Ovary (tissue), 9 donors: ENCODE data around the gene CD244. TPM values are rescaled to one million over a fixed set of nuclear protein-coding genes. Genes with fewer than 3 reads are reported as not detected.
"Not testable (repeated sequence)": the region's sequence is repeated elsewhere in the genome, so short reads cannot be mapped to it uniquely, and the experiment has no call there.

Experiments
- DNase-seq, 5 donors: peaks; one replicate each; pipeline ENCODE4 v3.0.0-alpha.2; 2019 to 2020
- H3K27ac ChIP-seq, 2 donors: fragments of 200-600 bp; one replicate each; pipeline versions ENCODE4 v1.5.1 to v1.8.0; 2019 to 2022
- H3K27me3 ChIP-seq: fragments of 200-600 bp; one replicate; pipeline ENCODE4 v1.8.0; 2022
- H3K36me3 ChIP-seq: fragments of 200-600 bp; sonication (generic); one replicate; pipeline ENCODE4 v1.5.1; 2019
- H3K4me1 ChIP-seq: one replicate; pipeline ENCODE4 v1.8.1; 2013; ENCODE audit warnings: mild to moderate bottlenecking, moderate library complexity; ENCODE audit not compliant: insufficient read depth
- H3K4me3 ChIP-seq: fragments of 200-600 bp; sonication (generic); one replicate; pipeline ENCODE4 v1.5.1; 2017
- H3K9me3 ChIP-seq, 2 donors: fragments of 200-600 bp in 1 of 2; sonication (generic) in 1 of 2; one replicate each; pipeline versions ENCODE4 v1.5.1 to v1.8.1; 2013 to 2019; ENCODE audit warnings: mild to moderate bottlenecking in 1 of 2, moderate library complexity in 1 of 2
- EP300 ChIP-seq: sonication (generic); formaldehyde crosslinking; IDR thresholded peaks from one replicate; pipeline ENCODE4 v1.6.1; 2017; ENCODE audit warnings: antibody characterized with exemption
- POLR2A ChIP-seq: fragments of 450-650 bp; IDR thresholded peaks from one replicate; pipeline ENCODE4 v1.6.1; 2017; ENCODE audit warnings: antibody characterized with exemption, mild to moderate bottlenecking, moderate library complexity
- WGBS, 3 donors: extraction: QIAGEN DNeasy Blood & Tissue Kit in 1 of 3; methylation state at CpG; one replicate each; pipeline versions ENCODE4 v1.1.5 to v1.1.7; 2013 to 2017; 5-methylcytosine and 5-hydroxymethylcytosine counted together
- intact Hi-C, 4 donors: fragments of 100-400 bp; cut with DNase I; formaldehyde crosslinking; loops; one replicate each; pipeline versions ENCODE4 v1.11.0 to v1.15.1; 2022 to 2023
- polyA plus RNA-seq, 2 donors: library from polyadenylated mRNA; stranded (reverse); fragments of 200-250 nt in 1 of 2; fragments of 350-450 nt in 1 of 2; fragmentation: Illumina TruSeq in 1 of 2; extraction: RNeasy Lipid Tissue Mini Kit (QIAGEN cat#74804) in 1 of 2; gene quantifications; one replicate each; pipeline ENCODE4 v1.2.3, GENCODE V29; 2013 to 2014
- total RNA-seq, 7 donors: library from RNA; depleted of rRNA in 2 of 7; stranded (reverse); fragments of >200 nt in 2 of 7; fragmentation: NEBNext Ultra II Directional in 3 of 7; extraction: Animal tissue kit (Norgen Biotek cat#: 25700) in 3 of 7; gene quantifications; one replicate each; pipeline versions ENCODE4 v1.1.0 to v1.2.4, GENCODE V29; 2016 to 2023
- TF ChIP-seq, protein P1 (sequence below), 3 donors: fragments of 450-650 bp in 2 of 3; fragments of 200-600 bp in 1 of 3; IDR thresholded peaks; one replicate each; pipeline versions ENCODE4 v1.5.1 to v1.8.0; 2016 to 2022; ENCODE audit warnings: antibody characterized with exemption in 3 of 3, mild to moderate bottlenecking in 1 of 3
- donor health status: DM: no; HTN: no; CAD: no; lungs with moderate emphysema.
- donor health status: DM: no; HTN: no; CAD: no.
- donor health status: Bipolar disorder and iron deficiency.
- donor health status: DM: yes; HTN: yes; CAD: no.
- donor health status: DM: no; HTN: no; CAD: no.
- donor health status: DM: yes; HTN: yes; CAD: no.

Gene CD244
- total and polyA plus RNA-seq, 9 donors = 0.45 to 3.1 (median 0.60) TPM

DNA sequence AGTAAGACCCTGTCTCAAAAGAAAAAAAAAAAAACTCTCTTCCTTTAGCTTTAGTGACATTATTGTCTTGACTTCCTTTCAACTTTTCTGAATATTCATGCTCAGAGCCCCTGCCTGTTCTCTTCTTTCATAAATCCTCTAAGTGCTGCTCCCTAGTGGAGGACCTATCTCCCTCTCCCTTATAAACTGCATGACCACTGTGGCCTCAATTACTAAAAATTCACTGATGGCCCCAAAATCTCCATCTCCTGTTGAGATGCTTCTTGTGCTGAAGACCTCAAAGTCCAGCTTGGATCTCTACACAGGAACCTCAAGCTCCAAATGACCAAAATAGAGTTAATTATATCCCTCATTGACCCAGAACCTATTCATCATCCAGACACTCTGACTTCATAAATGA lies 14.5 kb upstream of the CD244 start:
- H3K4me3 ChIP-seq = no peak overlapping the region
- H3K27ac ChIP-seq = no peak overlapping the region
- H3K36me3 ChIP-seq = no peaks in the 10 kb centered on the region
- intact Hi-C loops = no loop called here
- H3K9me3 ChIP-seq = no peaks in the 10 kb centered on the region
- peaks cover 5% of the 10 kb centered on the region for H3K4me1 ChIP-seq
- no peak for DNase-seq
- no peaks in the 10 kb centered on the region for H3K27me3 ChIP-seq
- TF ChIP-seq POLR2A = no peak
- TF ChIP-seq EP300 = no peak
- TF ChIP-seq, protein P1, sequence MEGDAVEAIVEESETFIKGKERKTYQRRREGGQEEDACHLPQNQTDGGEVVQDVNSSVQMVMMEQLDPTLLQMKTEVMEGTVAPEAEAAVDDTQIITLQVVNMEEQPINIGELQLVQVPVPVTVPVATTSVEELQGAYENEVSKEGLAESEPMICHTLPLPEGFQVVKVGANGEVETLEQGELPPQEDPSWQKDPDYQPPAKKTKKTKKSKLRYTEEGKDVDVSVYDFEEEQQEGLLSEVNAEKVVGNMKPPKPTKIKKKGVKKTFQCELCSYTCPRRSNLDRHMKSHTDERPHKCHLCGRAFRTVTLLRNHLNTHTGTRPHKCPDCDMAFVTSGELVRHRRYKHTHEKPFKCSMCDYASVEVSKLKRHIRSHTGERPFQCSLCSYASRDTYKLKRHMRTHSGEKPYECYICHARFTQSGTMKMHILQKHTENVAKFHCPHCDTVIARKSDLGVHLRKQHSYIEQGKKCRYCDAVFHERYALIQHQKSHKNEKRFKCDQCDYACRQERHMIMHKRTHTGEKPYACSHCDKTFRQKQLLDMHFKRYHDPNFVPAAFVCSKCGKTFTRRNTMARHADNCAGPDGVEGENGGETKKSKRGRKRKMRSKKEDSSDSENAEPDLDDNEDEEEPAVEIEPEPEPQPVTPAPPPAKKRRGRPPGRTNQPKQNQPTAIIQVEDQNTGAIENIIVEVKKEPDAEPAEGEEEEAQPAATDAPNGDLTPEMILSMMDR (IDR thresholded peaks at IDR 0.05) = no peak

DNA sequence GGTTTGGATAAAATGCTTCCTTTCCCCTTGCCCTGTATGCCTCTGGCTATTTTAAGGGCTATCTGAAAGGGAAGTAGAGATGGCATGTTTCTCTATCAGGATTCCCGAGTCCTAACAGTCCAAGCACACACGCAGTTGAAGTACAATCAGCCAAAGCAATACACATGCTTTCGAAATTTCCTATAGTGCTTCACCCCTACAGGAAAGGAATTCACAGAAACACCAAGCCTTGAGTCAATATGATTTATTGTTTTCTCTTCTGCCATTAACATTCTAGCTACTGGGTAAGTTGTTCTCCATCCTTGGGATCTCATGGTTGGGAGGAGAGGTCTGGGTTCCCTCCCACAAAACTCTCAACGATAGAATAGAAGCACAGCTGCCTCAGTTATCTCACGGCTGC lies 13.6 kb upstream of the CD244 start:
- intact Hi-C loops = no loop called here
- H3K4me1 ChIP-seq = peaks cover 5% of the 10 kb centered on the region
- WGBS, 3 donors = 37 to 53% (median 44%) methylated on average over 5 of the region's 5 CpGs
- no peaks in the 10 kb centered on the region for H3K36me3 ChIP-seq
- no peaks in the 10 kb centered on the region for H3K9me3 ChIP-seq
- H3K27ac ChIP-seq = no peak overlapping the region
- no peak overlapping the region for H3K4me3 ChIP-seq
- no peaks in the 10 kb centered on the region for H3K27me3 ChIP-seq
- TF ChIP-seq POLR2A (no peak), EP300 (no peak)
- TF ChIP-seq, protein P1 (IDR thresholded peaks at IDR 0.05) = no peak
- DNase-seq = no peak

DNA sequence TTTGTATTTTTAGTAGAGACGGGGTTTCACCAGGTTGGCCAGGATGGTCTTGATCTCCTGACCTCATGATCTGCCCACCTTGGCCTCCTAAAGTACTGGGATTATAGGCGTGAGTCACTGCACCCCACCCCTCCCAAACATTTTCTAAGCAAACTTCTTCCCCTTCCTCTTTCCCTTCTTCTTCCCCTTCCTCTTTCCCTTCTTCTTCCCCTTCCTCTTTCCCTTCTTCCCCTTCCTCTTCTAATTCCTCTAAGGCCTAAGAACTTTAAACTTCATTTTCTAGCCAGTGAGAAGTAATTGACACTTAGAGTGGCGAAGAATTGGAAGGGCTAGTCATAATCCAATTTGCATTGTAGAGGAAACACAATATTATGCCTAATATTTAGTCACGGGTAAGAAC lies 12.9 kb upstream of the CD244 start:
- 72 to 98% (median 83%) methylated on average over 4 of the region's 4 CpGs for WGBS, 3 donors
- intact Hi-C loops, H3K36me3 ChIP-seq, H3K27me3 ChIP-seq, H3K9me3 ChIP-seq, H3K4me1 ChIP-seq, H3K4me3 ChIP-seq, H3K27ac ChIP-seq, DNase-seq: not testable (repeated sequence)

DNA sequence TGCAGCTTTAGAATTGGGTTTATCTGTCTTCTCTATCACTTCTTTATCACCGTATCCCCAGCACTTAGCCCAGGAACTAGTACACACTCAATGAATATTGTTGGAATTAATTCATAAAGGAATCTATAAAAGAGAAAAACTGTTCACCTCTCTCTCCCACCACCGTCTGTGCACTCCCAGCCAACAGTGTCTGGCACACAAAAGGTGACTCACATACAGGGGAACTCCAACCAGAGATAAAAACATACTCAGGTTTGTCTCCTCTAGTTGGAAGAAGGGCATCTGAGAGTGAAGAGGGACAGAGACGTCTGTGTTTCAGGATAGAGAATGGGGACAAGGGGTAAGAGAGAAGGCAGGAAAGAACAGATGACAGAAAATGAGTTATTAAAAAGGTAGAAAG lies 12.2 kb upstream of the CD244 start:
- peaks cover 5% of the 10 kb centered on the region for H3K4me1 ChIP-seq
- H3K36me3 ChIP-seq = no peaks in the 10 kb centered on the region
- intact Hi-C loops = no loop called here
- H3K4me3 ChIP-seq = no peak overlapping the region
- DNase-seq = no peak
- H3K27ac ChIP-seq = no peak overlapping the region
- H3K27me3 ChIP-seq = no peaks in the 10 kb centered on the region
- no peaks in the 10 kb centered on the region for H3K9me3 ChIP-seq
- TF ChIP-seq POLR2A (no peak), EP300 (no peak)
- TF ChIP-seq, protein P1 (IDR thresholded peaks at IDR 0.05) = no peak
- WGBS, 3 donors = 76 to 78% (median 77%) methylated on average over 3 of the region's 3 CpGs

DNA sequence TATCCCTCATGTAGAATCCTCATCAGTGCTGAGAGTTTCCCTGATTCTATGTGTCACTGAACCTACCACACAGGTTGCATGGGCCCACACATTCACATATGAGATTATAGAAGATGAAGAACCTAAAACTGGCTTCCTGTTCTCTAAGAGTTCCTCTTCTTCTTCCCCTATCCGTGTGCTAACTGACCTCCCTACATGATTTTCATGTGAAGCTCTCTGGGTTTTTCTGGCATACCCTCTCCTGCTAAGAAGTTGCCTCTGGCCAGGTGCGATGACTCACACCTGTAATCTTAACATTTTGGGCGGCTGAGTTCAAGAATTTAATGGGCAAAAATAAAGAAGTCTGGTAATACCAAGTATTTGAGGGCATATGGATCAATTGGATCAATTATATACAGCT lies 5.5 kb upstream of the CD244 start:
- WGBS, 3 donors = 72 to 80% (median 76%) methylated on average over 3 of the region's 3 CpGs
- intact Hi-C loops = no loop called here
- Histone ChIP-seq H3K4me3 (no peak overlapping the region), H3K27ac (no peak overlapping the region), H3K9me3 (no peaks in the 10 kb centered on the region), H3K27me3 (no peaks in the 10 kb centered on the region), H3K36me3 (no peaks in the 10 kb centered on the region), H3K4me1 (peaks cover 9% of the 10 kb centered on the region)
- TF ChIP-seq EP300 = no peak
- TF ChIP-seq POLR2A = no peak
- DNase-seq = no peak

DNA sequence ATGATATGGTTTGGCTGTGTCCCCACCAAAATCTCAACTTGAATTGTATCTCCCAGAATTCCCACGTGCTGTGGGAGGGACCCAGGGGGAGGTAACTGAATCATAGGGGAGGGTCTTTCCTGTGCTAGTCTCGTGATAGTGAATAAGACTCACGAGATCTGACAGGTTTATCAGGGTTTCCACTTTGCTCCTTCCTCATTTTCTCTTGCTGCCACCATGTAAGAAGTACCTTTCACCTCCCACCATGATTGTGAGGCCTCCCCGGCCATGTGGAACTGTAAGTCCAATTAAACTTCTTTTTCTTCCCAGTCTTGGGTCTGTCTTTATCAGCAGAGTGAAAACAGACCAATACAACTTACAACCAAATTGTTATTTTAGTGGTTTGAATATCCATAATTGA lies 5.0 kb upstream of the CD244 start:
- H3K36me3 ChIP-seq, intact Hi-C loops, H3K4me1 ChIP-seq, H3K9me3 ChIP-seq, DNase-seq, H3K4me3 ChIP-seq, H3K27me3 ChIP-seq, H3K27ac ChIP-seq: not testable (repeated sequence)
- 61 to 81% (median 72%) methylated on average over 4 of the region's 4 CpGs for WGBS, 3 donors
